Astrocyte (in vitro differentiated cells and primary cell): ENCODE measurements around the gene CUTA. TPM values are rescaled to one million over a fixed set of nuclear protein-coding genes. Genes with fewer than 3 reads are reported as not detected.

ENCODE experiments used
- DNase-seq: peaks from one replicate; pipeline ENCODE4 v3.0.0-alpha.2; 2010; ENCODE audit warnings: low read depth
- FAIRE-seq: peaks from 2 replicates; lab custom pipeline; 2011; peaks lifted over from hg19 to GRCh38; lab: Jason Lieb, UNC
- H2AFZ ChIP-seq: 2 replicates; pipeline ENCODE4 v1.6.0; 2012; ENCODE audit warnings: low read depth, low read length, inconsistent platforms
- H3K27ac ChIP-seq: 2 replicates; pipeline ENCODE4 v1.5.1; 2011; ENCODE audit warnings: low read depth, low read length, inconsistent platforms
- H3K27me3 ChIP-seq: 2 replicates; pipeline ENCODE4 v1.6.0; 2011; ENCODE audit warnings: low read length, inconsistent platforms; ENCODE audit not compliant: insufficient read depth
- H3K36me3 ChIP-seq: 2 replicates; pipeline ENCODE4 v1.5.1; 2011; ENCODE audit warnings: low read length, inconsistent platforms; ENCODE audit not compliant: insufficient read depth
- H3K4me1 ChIP-seq: 2 replicates; pipeline ENCODE4 v1.5.1; 2011; ENCODE audit warnings: low read length, inconsistent platforms; ENCODE audit not compliant: insufficient read depth
- H3K4me2 ChIP-seq: 2 replicates; pipeline ENCODE4 v1.6.0; 2012; ENCODE audit warnings: low read length, inconsistent platforms
- H3K4me3 ChIP-seq: 2 replicates; pipeline ENCODE4 v1.5.1; 2011; ENCODE audit warnings: low read depth, mild to moderate bottlenecking, low read length, inconsistent platforms; ENCODE audit not compliant: insufficient read depth
- H3K79me2 ChIP-seq: 2 replicates; pipeline ENCODE4 v1.6.0; 2012; ENCODE audit warnings: mild to moderate bottlenecking, low read length, inconsistent platforms; ENCODE audit not compliant: insufficient read depth
- H3K9ac ChIP-seq: 2 replicates; pipeline ENCODE4 v1.6.0; 2012; ENCODE audit warnings: mild to moderate bottlenecking, low read length, inconsistent platforms
- H3K9me3 ChIP-seq: 2 replicates; pipeline ENCODE4 v1.5.1; 2012; ENCODE audit warnings: low read depth, mild to moderate bottlenecking, low read length, inconsistent platforms; ENCODE audit not compliant: insufficient read depth
- H4K20me1 ChIP-seq: 2 replicates; pipeline ENCODE4 v1.6.0; 2012; ENCODE audit warnings: low read length, inconsistent platforms; ENCODE audit not compliant: insufficient read depth
- H3K27ac Mint-ChIP-seq: one replicate; pipeline ENCODE4 v1.8.0; 2021; ENCODE audit warnings: mild to moderate bottlenecking, mixed read lengths; ENCODE audit not compliant: unreplicated experiment
- H3K27me3 Mint-ChIP-seq: one replicate; pipeline ENCODE4 v1.8.0; 2021; ENCODE audit warnings: low read depth, mixed read lengths; ENCODE audit not compliant: unreplicated experiment
- H3K36me3 Mint-ChIP-seq: one replicate; pipeline ENCODE4 v1.8.0; 2021; ENCODE audit warnings: low read depth, mixed read lengths; ENCODE audit not compliant: unreplicated experiment
- H3K4me1 Mint-ChIP-seq: one replicate; pipeline ENCODE4 v1.8.0; 2021; ENCODE audit warnings: low read depth, mixed read lengths; ENCODE audit not compliant: unreplicated experiment
- H3K4me3 Mint-ChIP-seq: one replicate; pipeline ENCODE4 v1.8.0; 2021; ENCODE audit warnings: mild to moderate bottlenecking, moderate library complexity, mixed read lengths; ENCODE audit not compliant: unreplicated experiment
- H3K9me3 Mint-ChIP-seq: one replicate; pipeline ENCODE4 v1.8.0; 2021; ENCODE audit warnings: mild to moderate bottlenecking, mixed read lengths; ENCODE audit not compliant: unreplicated experiment
- EZH2 ChIP-seq: IDR thresholded peaks from 2 replicates; pipeline ENCODE4 v1.6.1; 2012; ENCODE audit warnings: mild to moderate bottlenecking, low read length, inconsistent platforms; ENCODE audit not compliant: insufficient read depth
- total RNA-seq: library from RNA; stranded (reverse); gene quantifications from 2 replicates; pipeline ENCODE4 v1.2.1, GENCODE V29; 2021
- TF ChIP-seq, protein P1 (sequence below): IDR thresholded peaks from 2 replicates; pipeline ENCODE4 v1.5.1; 2011; ENCODE audit warnings: low read depth, mild to moderate bottlenecking, inconsistent platforms, low read length, moderate library complexity; ENCODE audit not compliant: insufficient read depth

The CUTA gene
- total RNA-seq, 1 donor from 2014 or later, result 256 TPM

DNA sequence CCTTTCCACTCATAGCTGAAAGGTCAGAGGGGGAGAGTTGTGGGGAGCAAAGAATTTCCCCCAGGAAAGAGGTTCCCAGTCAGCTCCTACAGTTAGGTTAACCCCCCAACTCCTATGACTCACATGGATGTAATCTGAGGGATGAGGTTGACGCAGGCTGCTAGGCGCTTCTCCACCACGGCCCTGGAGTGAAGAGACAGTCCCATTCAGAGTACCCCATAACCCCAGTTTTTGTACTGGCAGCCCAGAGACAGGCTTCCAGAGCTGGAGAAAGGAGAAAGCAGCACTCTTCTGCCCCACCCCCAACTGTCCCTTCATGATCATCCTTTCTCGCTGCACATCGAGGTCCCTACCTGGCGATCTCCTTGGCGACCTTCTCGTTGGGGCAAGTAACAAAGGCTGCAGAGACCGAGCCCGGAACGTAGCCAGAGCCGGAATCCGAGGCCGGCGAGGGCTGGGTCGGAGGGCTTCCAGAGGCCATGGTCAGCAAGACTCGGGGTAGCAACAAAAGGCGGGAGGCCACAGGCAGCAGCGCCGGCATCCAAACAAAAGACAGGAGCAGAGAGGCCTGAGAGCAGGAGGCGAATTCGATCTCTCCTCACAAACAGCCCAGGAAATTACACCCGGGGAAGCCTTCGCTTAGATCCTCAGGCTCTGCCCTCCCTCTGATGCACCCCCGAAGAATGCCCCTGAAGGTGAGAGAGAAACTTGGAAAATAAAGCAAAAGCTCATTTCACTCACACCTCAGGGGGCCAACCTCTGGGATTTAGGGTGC, 592 bp downstream of the CUTA start:
- H3K9me3 ChIP-seq, result no peaks in the 10 kb centered on the region
- peak overlapping the region; percentile 93 for H3K9ac ChIP-seq
- H3K4me1 ChIP-seq, result peaks cover 32% of the 10 kb centered on the region
- FAIRE-seq, result no peak
- Mint-ChIP-seq H3K27me3 (no peaks in the 10 kb centered on the region), H3K4me1 (peaks cover 40% of the 10 kb centered on the region), H3K36me3 (peaks cover 12% of the 10 kb centered on the region), H3K4me3 (peak overlapping the region; percentile 98), H3K27ac (peak overlapping the region; percentile 98), H3K9me3 (no peaks in the 10 kb centered on the region)
- TF ChIP-seq, protein P1, sequence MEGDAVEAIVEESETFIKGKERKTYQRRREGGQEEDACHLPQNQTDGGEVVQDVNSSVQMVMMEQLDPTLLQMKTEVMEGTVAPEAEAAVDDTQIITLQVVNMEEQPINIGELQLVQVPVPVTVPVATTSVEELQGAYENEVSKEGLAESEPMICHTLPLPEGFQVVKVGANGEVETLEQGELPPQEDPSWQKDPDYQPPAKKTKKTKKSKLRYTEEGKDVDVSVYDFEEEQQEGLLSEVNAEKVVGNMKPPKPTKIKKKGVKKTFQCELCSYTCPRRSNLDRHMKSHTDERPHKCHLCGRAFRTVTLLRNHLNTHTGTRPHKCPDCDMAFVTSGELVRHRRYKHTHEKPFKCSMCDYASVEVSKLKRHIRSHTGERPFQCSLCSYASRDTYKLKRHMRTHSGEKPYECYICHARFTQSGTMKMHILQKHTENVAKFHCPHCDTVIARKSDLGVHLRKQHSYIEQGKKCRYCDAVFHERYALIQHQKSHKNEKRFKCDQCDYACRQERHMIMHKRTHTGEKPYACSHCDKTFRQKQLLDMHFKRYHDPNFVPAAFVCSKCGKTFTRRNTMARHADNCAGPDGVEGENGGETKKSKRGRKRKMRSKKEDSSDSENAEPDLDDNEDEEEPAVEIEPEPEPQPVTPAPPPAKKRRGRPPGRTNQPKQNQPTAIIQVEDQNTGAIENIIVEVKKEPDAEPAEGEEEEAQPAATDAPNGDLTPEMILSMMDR, result no peak
- TF ChIP-seq EZH2, result no peak
- peak overlapping the region; percentile 97 for H3K4me2 ChIP-seq
- H2AFZ ChIP-seq, result peak overlapping the region; percentile 78
- H3K4me3 ChIP-seq, result peak overlapping the region; percentile 82
- H3K79me2 ChIP-seq, result peaks cover 43% of the 10 kb centered on the region
- H3K27ac ChIP-seq, result peak overlapping the region; percentile 98
- peaks cover 8% of the 10 kb centered on the region for H3K36me3 ChIP-seq
- no peaks in the 10 kb centered on the region for H3K27me3 ChIP-seq
- H4K20me1 ChIP-seq, result peaks cover 45% of the 10 kb centered on the region
- peak; percentile 86 for DNase-seq

DNA sequence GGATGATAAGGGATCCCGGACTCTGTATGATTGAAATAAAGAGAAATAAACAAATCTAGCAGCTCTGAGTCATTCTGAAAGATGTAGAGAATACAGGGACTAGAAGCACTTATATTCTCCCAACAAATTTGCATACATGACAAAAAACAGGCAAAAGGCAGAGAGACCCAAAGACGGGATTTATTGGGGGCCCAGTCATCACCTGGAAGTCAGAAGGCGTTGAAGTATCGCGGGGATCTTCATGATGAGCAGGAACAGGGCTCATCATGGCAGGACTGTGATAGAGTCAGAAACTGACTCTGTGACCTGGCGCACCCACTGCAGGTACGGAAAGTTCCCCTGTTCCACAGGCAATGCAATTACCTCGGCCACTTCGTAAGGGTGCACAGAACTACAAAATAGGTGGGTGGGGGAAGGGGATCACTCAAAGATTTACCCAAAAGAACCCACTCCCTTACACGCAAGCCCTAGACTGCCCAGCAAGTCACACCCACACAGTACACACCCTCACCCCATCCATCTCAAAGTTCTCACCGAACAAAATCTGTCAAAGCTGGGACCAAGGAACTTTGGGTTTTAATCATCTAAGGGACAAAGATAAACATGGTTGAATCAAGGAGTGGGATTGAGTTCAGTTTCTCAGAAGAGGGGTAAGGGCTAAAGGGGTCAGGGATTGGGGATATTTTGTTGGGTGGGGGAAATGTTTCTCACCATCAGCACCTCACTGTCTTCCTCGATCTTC, 1.4 kb downstream of the CUTA start:
- Mint-ChIP-seq H3K27ac (peak overlapping the region; percentile 98), H3K36me3 (peaks cover 12% of the 10 kb centered on the region), H3K4me1 (peaks cover 39% of the 10 kb centered on the region), H3K27me3 (no peaks in the 10 kb centered on the region), H3K4me3 (peak overlapping the region; percentile 98), H3K9me3 (no peaks in the 10 kb centered on the region)
- TF ChIP-seq, protein P1, result no peak
- TF ChIP-seq EZH2, result no peak
- DNase-seq (no peak), FAIRE-seq (peak; percentile 26)
- H3K36me3 ChIP-seq, result peaks cover 8% of the 10 kb centered on the region
- H3K9ac ChIP-seq, result peak overlapping the region; percentile 93
- H4K20me1 ChIP-seq, result peaks cover 48% of the 10 kb centered on the region
- H3K9me3 ChIP-seq, result no peaks in the 10 kb centered on the region
- peaks cover 32% of the 10 kb centered on the region for H3K4me1 ChIP-seq
- no peak overlapping the region for H2AFZ ChIP-seq
- H3K4me2 ChIP-seq, result peak overlapping the region; percentile 97
- no peaks in the 10 kb centered on the region for H3K27me3 ChIP-seq
- peaks cover 45% of the 10 kb centered on the region for H3K79me2 ChIP-seq
- peak overlapping the region; percentile 98 for H3K27ac ChIP-seq
- peak overlapping the region; percentile 82 for H3K4me3 ChIP-seq
